ENCODE measurements around the gene FRS3.

- TF ChIP-seq POLR2A (IDR thresholded peaks at IDR 0.05) = no peak
- TF ChIP-seq CTCF (IDR thresholded peaks at IDR 0.05) = no peak
- TF ChIP-seq EP300 (IDR thresholded peaks at IDR 0.05) = no peak
These were observed 9.7 kb upstream of the FRS3 start for GRCh38 chr6:41789390-41789724.
